Caco-2 (cell line): ENCODE results near the gene SH3BP2. TPM values are rescaled to one million over a fixed set of nuclear protein-coding genes. Genes with fewer than 3 reads are reported as not detected.

Experiments used
- BruUV-seq: library from RNA; stranded (reverse); fragments of 400-500 nt; replicated peaks from 2 replicates; lab custom pipeline; 2021; lab: Mats Ljungman, UMichigan
- CTCF ChIA-PET: fragments of 300-600 bp; sonication (Branson Sonifier 250); formaldehyde crosslinking; loops from one replicate; lab custom pipeline; 2022; ENCODE audit warnings: antibody characterized with exemption; lab: Charles Lee
- POLR2A ChIA-PET: fragments of 300-600 bp; sonication (Branson Sonifier 250); formaldehyde crosslinking; loops from one replicate; lab custom pipeline; 2022; ENCODE audit warnings: antibody characterized with exemption; lab: Charles Lee
- DNase-seq, 2 experiments: peaks; one replicate each; pipeline versions ENCODE4 v3.0.0 to v3.0.0-alpha.2; 2020 to 2022
- H3K27me3 ChIP-seq: replicated peaks from 2 replicates; pipeline ENCODE4 v1.6.0; 2011; ENCODE audit warnings: low read length; ENCODE audit not compliant: control insufficient read depth, insufficient read depth
- H3K36me3 ChIP-seq: 2 replicates; pipeline ENCODE4 v1.5.1; 2011; ENCODE audit warnings: low read length; ENCODE audit not compliant: control insufficient read depth, insufficient read depth
- H3K4me1 ChIP-seq: fragments of 250-450 bp; sonication (Bioruptor Pico); 2 replicates; pipeline ENCODE4 v1.5.1; 2020; ENCODE audit warnings: mild to moderate bottlenecking
- H3K4me3 ChIP-seq: 2 replicates; pipeline ENCODE4 v1.5.1; 2011; ENCODE audit warnings: low read depth, mild to moderate bottlenecking, control low read depth, low read length
- H3K9me3 ChIP-seq: fragments of 250-450 bp; sonication (Bioruptor Pico); 2 replicates; pipeline ENCODE4 v1.5.1; 2020; ENCODE audit warnings: mild to moderate bottlenecking, moderate library complexity
- H3K27ac Mint-ChIP-seq: one replicate; pipeline ENCODE4 v1.8.0; 2022; ENCODE audit warnings: mixed read lengths; ENCODE audit not compliant: unreplicated experiment
- H3K27me3 Mint-ChIP-seq: one replicate; pipeline ENCODE4 v1.8.0; 2022; ENCODE audit warnings: mixed read lengths; ENCODE audit not compliant: insufficient read depth, unreplicated experiment
- H3K36me3 Mint-ChIP-seq: one replicate; pipeline ENCODE4 v1.8.0; 2022; ENCODE audit warnings: mild to moderate bottlenecking, mixed read lengths; ENCODE audit not compliant: insufficient read depth, unreplicated experiment
- H3K4me1 Mint-ChIP-seq: one replicate; pipeline ENCODE4 v1.8.0; 2022; ENCODE audit warnings: low read depth, mixed read lengths; ENCODE audit not compliant: unreplicated experiment
- H3K4me3 Mint-ChIP-seq: one replicate; pipeline ENCODE4 v1.8.0; 2022; ENCODE audit warnings: mild to moderate bottlenecking, moderate library complexity, mixed read lengths; ENCODE audit not compliant: unreplicated experiment
- H3K9me3 Mint-ChIP-seq: one replicate; pipeline ENCODE4 v1.8.0; 2022; ENCODE audit warnings: mixed read lengths; ENCODE audit not compliant: unreplicated experiment
- intact Hi-C: fragments of 100-400 bp; cut with micrococcal nuclease; formaldehyde crosslinking; loops from one replicate; pipeline ENCODE4 v1.10.0; 2022; ENCODE audit not compliant: unreplicated experiment
- total RNA-seq: library from RNA; stranded (reverse); gene quantifications from 2 replicates; pipeline ENCODE4 v1.2.3, GENCODE V29; 2022
- TF ChIP-seq, protein P1 (sequence below), 2 experiments: fragments of 200-600 bp in 1 of 2; IDR thresholded peaks; 1 replicate in 1 of 2; 2 replicates in 1 of 2; pipeline versions ENCODE4 v1.5.1 to v1.8.0; 2011 to 2022; ENCODE audit warnings: antibody characterized with exemption in 1 of 2, control low read depth in 1 of 2, inconsistent platforms in 1 of 2, low read depth in 1 of 2, low read length in 1 of 2, mild to moderate bottlenecking in 1 of 2, moderate library complexity in 1 of 2; ENCODE audit not compliant: insufficient read depth in 1 of 2, severe bottlenecking in 1 of 2, unreplicated experiment in 1 of 2

Gene SH3BP2
- total RNA-seq, 1 experiment from 2014 or later = 44.4 TPM

DNA sequence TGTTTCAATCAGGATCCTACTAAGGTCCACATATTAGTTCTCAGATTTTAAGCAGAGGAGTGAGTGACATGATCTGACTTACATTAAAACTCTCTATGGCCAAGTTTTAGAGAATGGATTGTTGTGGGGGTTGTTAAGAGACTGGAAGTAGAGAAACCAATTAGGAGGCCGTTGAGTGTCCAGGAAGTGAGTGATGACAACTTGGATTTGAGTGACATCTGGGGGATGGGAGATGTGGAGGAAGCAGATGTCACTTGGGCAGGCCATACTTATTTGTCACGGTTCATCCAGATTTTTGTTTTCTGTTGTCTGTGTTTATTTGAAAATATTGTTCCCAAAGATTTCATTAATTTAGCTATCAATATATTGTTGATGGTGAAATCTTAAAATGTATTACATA, 79.0 kb downstream of the SH3BP2 start:
- Histone ChIP-seq H3K9me3 (no peaks in the 10 kb centered on the region), H3K4me1 (peaks cover 44% of the 10 kb centered on the region), H3K4me3 (no peak overlapping the region), H3K27me3 (no peaks in the 10 kb centered on the region), H3K36me3 (no peaks in the 10 kb centered on the region; the same call in 1 of the 2 replicates)
- H3K27ac Mint-ChIP-seq = no peak overlapping the region
- no TSS peak for BruUV-seq
- no peak for DNase-seq
- intact Hi-C loops = no loop called here
- H3K9me3 Mint-ChIP-seq = no peaks in the 10 kb centered on the region
- TF ChIP-seq, protein P1, sequence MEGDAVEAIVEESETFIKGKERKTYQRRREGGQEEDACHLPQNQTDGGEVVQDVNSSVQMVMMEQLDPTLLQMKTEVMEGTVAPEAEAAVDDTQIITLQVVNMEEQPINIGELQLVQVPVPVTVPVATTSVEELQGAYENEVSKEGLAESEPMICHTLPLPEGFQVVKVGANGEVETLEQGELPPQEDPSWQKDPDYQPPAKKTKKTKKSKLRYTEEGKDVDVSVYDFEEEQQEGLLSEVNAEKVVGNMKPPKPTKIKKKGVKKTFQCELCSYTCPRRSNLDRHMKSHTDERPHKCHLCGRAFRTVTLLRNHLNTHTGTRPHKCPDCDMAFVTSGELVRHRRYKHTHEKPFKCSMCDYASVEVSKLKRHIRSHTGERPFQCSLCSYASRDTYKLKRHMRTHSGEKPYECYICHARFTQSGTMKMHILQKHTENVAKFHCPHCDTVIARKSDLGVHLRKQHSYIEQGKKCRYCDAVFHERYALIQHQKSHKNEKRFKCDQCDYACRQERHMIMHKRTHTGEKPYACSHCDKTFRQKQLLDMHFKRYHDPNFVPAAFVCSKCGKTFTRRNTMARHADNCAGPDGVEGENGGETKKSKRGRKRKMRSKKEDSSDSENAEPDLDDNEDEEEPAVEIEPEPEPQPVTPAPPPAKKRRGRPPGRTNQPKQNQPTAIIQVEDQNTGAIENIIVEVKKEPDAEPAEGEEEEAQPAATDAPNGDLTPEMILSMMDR (IDR thresholded peaks at IDR 0.05; ENCODE audit: insufficient read depth in 1 of 2, low read depth in 1 of 2, low read length in 1 of 2, severe bottlenecking in 1 of 2, unreplicated experiment in 1 of 2) = no peak
- no peak overlapping the region for H3K4me3 Mint-ChIP-seq
- CTCF ChIA-PET = no interaction called here
- POLR2A ChIA-PET = no interaction called here
- H3K4me1 Mint-ChIP-seq = peaks cover 29% of the 10 kb centered on the region
- peaks cover 3% of the 10 kb centered on the region for H3K36me3 Mint-ChIP-seq
- no peaks in the 10 kb centered on the region for H3K27me3 Mint-ChIP-seq

GRCh38 chr4:2873329-2873728, 80.4 kb downstream of the SH3BP2 start:
- BruUV-seq = no TSS peak
- TF ChIP-seq, protein P1 (IDR thresholded peaks at IDR 0.05; ENCODE audit: insufficient read depth in 1 of 2, low read depth in 1 of 2, low read length in 1 of 2, severe bottlenecking in 1 of 2, unreplicated experiment in 1 of 2) = no peak
- POLR2A ChIA-PET = no interaction called here

GRCh38 chr4:2874861-2875260, 82.0 kb downstream of the SH3BP2 start:
- ChIA-PET POLR2A (no interaction called here), CTCF (no interaction called here)
- intact Hi-C loops = no loop called here
- Histone ChIP-seq H3K4me3 (no peak overlapping the region), H3K27me3 (no peaks in the 10 kb centered on the region), H3K36me3 (no peaks in the 10 kb centered on the region; the same call in 1 of the 2 replicates), H3K4me1 (peaks cover 16% of the 10 kb centered on the region), H3K9me3 (no peaks in the 10 kb centered on the region)
- H3K27me3 Mint-ChIP-seq = no peaks in the 10 kb centered on the region
- TF ChIP-seq, protein P1 (IDR thresholded peaks at IDR 0.05; ENCODE audit: insufficient read depth in 1 of 2, low read depth in 1 of 2, low read length in 1 of 2, severe bottlenecking in 1 of 2, unreplicated experiment in 1 of 2) = no peak
- peaks cover 23% of the 10 kb centered on the region for H3K36me3 Mint-ChIP-seq
- H3K27ac Mint-ChIP-seq = no peak overlapping the region
- BruUV-seq = no TSS peak
- H3K4me3 Mint-ChIP-seq = no peak overlapping the region
- H3K9me3 Mint-ChIP-seq = no peaks in the 10 kb centered on the region
- H3K4me1 Mint-ChIP-seq = no peaks in the 10 kb centered on the region
- no peak for DNase-seq

More at GRCh38 chr4:2873329-2873728, 80.4 kb downstream of the SH3BP2 start:
- Histone ChIP-seq H3K4me1 (peaks cover 30% of the 10 kb centered on the region), H3K36me3 (no peaks in the 10 kb centered on the region; the same call in 1 of the 2 replicates), H3K4me3 (no peak overlapping the region), H3K27me3 (no peaks in the 10 kb centered on the region), H3K9me3 (no peaks in the 10 kb centered on the region)
- Mint-ChIP-seq H3K4me1 (peaks cover 15% of the 10 kb centered on the region), H3K27ac (no peak overlapping the region), H3K27me3 (no peaks in the 10 kb centered on the region), H3K9me3 (no peaks in the 10 kb centered on the region), H3K4me3 (no peak overlapping the region), H3K36me3 (peaks cover 15% of the 10 kb centered on the region)
- CTCF ChIA-PET = no interaction called here
- no peak for DNase-seq
- intact Hi-C loops = no loop called here
